ENCODE measurements around the gene POLK. TPM values are rescaled to one million over a fixed set of nuclear protein-coding genes. Genes with fewer than 3 reads are reported as not detected.

The POLK gene
- polyA plus RNA-seq, 1 of the 3 experiments (the other 2 are of a cell fraction): 5.5 TPM

DNA sequence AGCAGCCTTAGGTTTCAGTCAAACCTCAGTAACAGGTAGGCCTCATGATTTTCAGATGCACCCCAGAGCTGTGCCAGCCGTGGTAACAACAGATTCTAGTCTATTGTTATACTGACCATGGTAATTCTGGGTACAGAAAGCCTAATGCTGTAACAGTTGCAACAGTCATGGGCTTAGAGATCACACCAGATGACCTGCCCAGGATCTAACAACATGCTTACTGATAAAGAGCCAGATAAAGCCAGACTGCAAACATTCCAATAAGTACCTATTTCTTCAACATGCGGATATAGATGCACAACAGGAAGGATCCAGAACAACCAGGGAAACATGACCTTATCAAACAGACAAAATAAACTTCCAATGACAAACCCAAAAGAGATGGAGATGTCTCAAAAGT, 43.1 kb upstream of the POLK start:
- Histone ChIP-seq H3K9me3 (peaks cover 17% of the 10 kb centered on the region; the same call in 1 of the 2 replicates), H3K27me3 (ENCODE audit: insufficient read depth) (no peaks in the 10 kb centered on the region), H3K9ac (no peak overlapping the region), H3F3A (replicated peaks; ENCODE audit: insufficient read depth) (no peaks in the 10 kb centered on the region), H3K4me1 (ENCODE audit: control insufficient read depth in 1 of 2, insufficient read depth in 2 of 2, low read depth in 1 of 2, low read length in 1 of 2) (no peaks in the 10 kb centered on the region; a peak in 2 of 4 replicates), H2AFZ (ENCODE audit: low read depth) (no peak overlapping the region), H3K9me2 (no peaks in the 10 kb centered on the region), H3K36me3 (replicated peaks in 1 of 2; ENCODE audit: control insufficient read depth in 1 of 2, insufficient read depth in 2 of 2, low read length in 1 of 2) (peaks cover 0 to 12% of the 10 kb centered on the region in 2 experiments), H3K4me2 (no peak overlapping the region), H4K20me1 (ENCODE audit: insufficient read depth) (no peaks in the 10 kb centered on the region), H3K27ac (ENCODE audit: low read depth in 2 of 2, low read length in 1 of 2) (no peak overlapping the region), H3K4me3 (ENCODE audit: low read depth in 2 of 2, low read length in 1 of 2) (no peak overlapping the region), H3K79me2 (ENCODE audit: insufficient read depth) (peaks cover 40% of the 10 kb centered on the region)
- 88% methylated on average over 2 of the region's 2 CpGs for WGBS (ENCODE audit: low lambda C conversion rate)
- no peak for TF ChIP-seq YY1 (IDR thresholded peaks at IDR 0.05; ENCODE audit: low read depth)
- TF ChIP-seq, protein P1, sequence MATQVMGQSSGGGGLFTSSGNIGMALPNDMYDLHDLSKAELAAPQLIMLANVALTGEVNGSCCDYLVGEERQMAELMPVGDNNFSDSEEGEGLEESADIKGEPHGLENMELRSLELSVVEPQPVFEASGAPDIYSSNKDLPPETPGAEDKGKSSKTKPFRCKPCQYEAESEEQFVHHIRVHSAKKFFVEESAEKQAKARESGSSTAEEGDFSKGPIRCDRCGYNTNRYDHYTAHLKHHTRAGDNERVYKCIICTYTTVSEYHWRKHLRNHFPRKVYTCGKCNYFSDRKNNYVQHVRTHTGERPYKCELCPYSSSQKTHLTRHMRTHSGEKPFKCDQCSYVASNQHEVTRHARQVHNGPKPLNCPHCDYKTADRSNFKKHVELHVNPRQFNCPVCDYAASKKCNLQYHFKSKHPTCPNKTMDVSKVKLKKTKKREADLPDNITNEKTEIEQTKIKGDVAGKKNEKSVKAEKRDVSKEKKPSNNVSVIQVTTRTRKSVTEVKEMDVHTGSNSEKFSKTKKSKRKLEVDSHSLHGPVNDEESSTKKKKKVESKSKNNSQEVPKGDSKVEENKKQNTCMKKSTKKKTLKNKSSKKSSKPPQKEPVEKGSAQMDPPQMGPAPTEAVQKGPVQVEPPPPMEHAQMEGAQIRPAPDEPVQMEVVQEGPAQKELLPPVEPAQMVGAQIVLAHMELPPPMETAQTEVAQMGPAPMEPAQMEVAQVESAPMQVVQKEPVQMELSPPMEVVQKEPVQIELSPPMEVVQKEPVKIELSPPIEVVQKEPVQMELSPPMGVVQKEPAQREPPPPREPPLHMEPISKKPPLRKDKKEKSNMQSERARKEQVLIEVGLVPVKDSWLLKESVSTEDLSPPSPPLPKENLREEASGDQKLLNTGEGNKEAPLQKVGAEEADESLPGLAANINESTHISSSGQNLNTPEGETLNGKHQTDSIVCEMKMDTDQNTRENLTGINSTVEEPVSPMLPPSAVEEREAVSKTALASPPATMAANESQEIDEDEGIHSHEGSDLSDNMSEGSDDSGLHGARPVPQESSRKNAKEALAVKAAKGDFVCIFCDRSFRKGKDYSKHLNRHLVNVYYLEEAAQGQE (IDR thresholded peaks at IDR 0.05; ENCODE audit: low read depth, low read length): no peak
- CTCF ChIA-PET: no interaction called here
- no peak for DNase-seq
- POLR2A ChIA-PET: no interaction called here

DNA sequence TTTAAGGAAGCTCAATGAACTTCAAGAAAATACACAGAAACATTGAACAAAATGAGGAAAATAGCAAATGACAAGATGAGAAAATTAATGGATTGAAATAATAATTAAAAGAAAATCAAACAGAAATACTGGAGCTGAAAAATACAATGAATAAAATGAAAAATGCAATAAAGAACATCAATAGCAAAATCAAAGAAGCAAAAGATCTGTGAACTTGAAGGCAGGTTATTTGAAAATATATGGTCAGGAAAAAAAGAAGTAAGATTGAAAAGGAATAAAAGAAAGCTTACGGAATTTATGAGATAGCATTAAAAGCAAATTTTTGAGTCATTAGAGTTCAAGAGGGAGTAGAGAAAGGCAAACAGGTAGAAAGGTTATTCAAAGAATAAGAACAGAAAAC, 42.7 kb upstream of the POLK start:
- CTCF ChIA-PET: no interaction called here

DNA sequence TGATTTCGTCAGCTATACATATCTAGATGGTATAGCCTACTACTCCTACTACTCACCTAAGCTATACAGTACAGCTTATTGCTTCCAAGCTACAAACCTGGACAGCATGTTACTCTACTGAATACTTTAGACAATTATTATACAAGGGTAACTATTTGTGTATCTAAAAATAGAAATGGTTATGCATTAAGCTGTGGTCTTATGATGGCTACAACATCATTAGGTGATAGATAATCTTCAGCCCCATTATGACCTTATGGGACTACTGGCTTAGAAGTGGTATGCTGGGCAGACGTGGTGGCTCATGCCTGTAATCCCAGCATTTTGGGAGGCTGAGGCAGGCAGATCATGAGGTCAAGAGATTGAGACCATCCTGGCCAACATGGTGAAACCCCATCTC, 40.5 kb upstream of the POLK start:
- WGBS (ENCODE audit: low lambda C conversion rate): 88% methylated on average over 2 of the region's 2 CpGs

More for the DNA sequence above, 42.7 kb upstream of the POLK start:
- no peak overlapping the region for H3K4me3 ChIP-seq (ENCODE audit: low read depth in 2 of 2, low read length in 1 of 2)
- no peak overlapping the region for H3K9ac ChIP-seq
- peaks cover 17% of the 10 kb centered on the region; the same call in 1 of the 2 replicates for H3K9me3 ChIP-seq
- H2AFZ ChIP-seq (ENCODE audit: low read depth): no peak overlapping the region
- TF ChIP-seq, protein P2, sequence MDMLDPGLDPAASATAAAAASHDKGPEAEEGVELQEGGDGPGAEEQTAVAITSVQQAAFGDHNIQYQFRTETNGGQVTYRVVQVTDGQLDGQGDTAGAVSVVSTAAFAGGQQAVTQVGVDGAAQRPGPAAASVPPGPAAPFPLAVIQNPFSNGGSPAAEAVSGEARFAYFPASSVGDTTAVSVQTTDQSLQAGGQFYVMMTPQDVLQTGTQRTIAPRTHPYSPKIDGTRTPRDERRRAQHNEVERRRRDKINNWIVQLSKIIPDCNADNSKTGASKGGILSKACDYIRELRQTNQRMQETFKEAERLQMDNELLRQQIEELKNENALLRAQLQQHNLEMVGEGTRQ (IDR thresholded peaks at IDR 0.05; ENCODE audit: borderline replicate concordance, low read depth, low read length): no peak
- H3K27me3 ChIP-seq (ENCODE audit: insufficient read depth): no peaks in the 10 kb centered on the region
- no peak overlapping the region for H3K27ac ChIP-seq (ENCODE audit: low read depth in 2 of 2, low read length in 1 of 2)
- POLR2A ChIA-PET: no interaction called here
- 98% methylated on average over 1 of the region's 1 CpG for WGBS (ENCODE audit: low lambda C conversion rate)
- H3K79me2 ChIP-seq (ENCODE audit: insufficient read depth): peaks cover 40% of the 10 kb centered on the region
- H3F3A ChIP-seq (replicated peaks; ENCODE audit: insufficient read depth): no peaks in the 10 kb centered on the region
- H3K4me2 ChIP-seq: no peak overlapping the region
- DNase-seq: no peak
- no peaks in the 10 kb centered on the region for H3K9me2 ChIP-seq
- no peaks in the 10 kb centered on the region for H4K20me1 ChIP-seq (ENCODE audit: insufficient read depth)
- no peaks in the 10 kb centered on the region; a peak in 2 of 4 replicates for H3K4me1 ChIP-seq (ENCODE audit: control insufficient read depth in 1 of 2, insufficient read depth in 2 of 2, low read depth in 1 of 2, low read length in 1 of 2)
- peaks cover 0 to 12% of the 10 kb centered on the region in 2 experiments for H3K36me3 ChIP-seq (replicated peaks in 1 of 2; ENCODE audit: control insufficient read depth in 1 of 2, insufficient read depth in 2 of 2, low read length in 1 of 2)

More for the DNA sequence above, 40.5 kb upstream of the POLK start:
- peaks cover 0 to 12% of the 10 kb centered on the region in 2 experiments for H3K36me3 ChIP-seq (replicated peaks in 1 of 2; ENCODE audit: control insufficient read depth in 1 of 2, insufficient read depth in 2 of 2, low read length in 1 of 2)
- no peaks in the 10 kb centered on the region for H3K27me3 ChIP-seq (ENCODE audit: insufficient read depth)
- no peaks in the 10 kb centered on the region for H4K20me1 ChIP-seq (ENCODE audit: insufficient read depth)
- H3K9ac ChIP-seq: no peak overlapping the region
- POLR2A ChIA-PET: no interaction called here
- H3K9me3 ChIP-seq: peaks cover 17% of the 10 kb centered on the region; the same call in 1 of the 2 replicates
- H3K27ac ChIP-seq (ENCODE audit: low read depth in 2 of 2, low read length in 1 of 2): no peak overlapping the region
- TF ChIP-seq, protein P3, sequence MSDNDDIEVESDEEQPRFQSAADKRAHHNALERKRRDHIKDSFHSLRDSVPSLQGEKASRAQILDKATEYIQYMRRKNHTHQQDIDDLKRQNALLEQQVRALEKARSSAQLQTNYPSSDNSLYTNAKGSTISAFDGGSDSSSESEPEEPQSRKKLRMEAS (IDR thresholded peaks at IDR 0.05; ENCODE audit: low read depth): no peak
- no peak for TF ChIP-seq RXRA (IDR thresholded peaks at IDR 0.05; ENCODE audit: borderline replicate concordance, low read depth)
- H3K9me2 ChIP-seq: no peaks in the 10 kb centered on the region
- H3K4me1 ChIP-seq (ENCODE audit: control insufficient read depth in 1 of 2, insufficient read depth in 2 of 2, low read depth in 1 of 2, low read length in 1 of 2): no peaks in the 10 kb centered on the region; a peak in 1 of 4 replicates
- H3K79me2 ChIP-seq (ENCODE audit: insufficient read depth): peaks cover 38% of the 10 kb centered on the region
- H3K4me3 ChIP-seq (ENCODE audit: low read depth in 2 of 2, low read length in 1 of 2): no peak overlapping the region
- CTCF ChIA-PET: interaction anchor here (1.2 kb wide), 1 partner anchor 12 kb away, joined by 3 read pairs; no protein-coding TSS in a partner anchor
- H3F3A ChIP-seq (replicated peaks; ENCODE audit: insufficient read depth): no peaks in the 10 kb centered on the region
- H2AFZ ChIP-seq (ENCODE audit: low read depth): no peak overlapping the region
- DNase-seq: no peak
- H3K4me2 ChIP-seq: no peak overlapping the region
